Measurements from ENCODE around the gene EYA4. TPM values are rescaled to one million over a fixed set of nuclear protein-coding genes. Genes with fewer than 3 reads are reported as not detected.
"Not testable (repeated sequence)": the region's sequence is repeated elsewhere in the genome, so short reads cannot be mapped to it uniquely, and the experiment has no call there.

EYA4 gene
- total and polyA plus RNA-seq, 10 donors = 0.03 to 2.6 (median 1.3) TPM

DNA sequence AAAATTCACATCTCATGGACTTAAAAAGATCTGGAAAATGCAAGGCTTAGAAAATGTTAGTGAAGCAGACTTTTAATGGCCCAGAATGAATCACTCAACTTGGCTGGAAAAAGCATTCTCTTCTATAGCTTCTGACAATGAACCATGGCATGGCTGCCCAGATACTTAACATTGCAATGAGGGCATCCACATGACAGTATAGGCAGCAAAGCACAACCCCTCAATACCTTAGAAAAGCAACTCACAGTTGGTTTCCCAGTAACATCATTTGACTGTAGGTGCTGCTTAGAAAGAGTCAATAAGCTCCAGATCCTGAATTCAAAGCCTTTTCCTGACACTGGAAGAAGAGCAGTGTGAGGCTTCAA lies 155.8 kb downstream of the EYA4 start:
- H3K27me3 ChIP-seq (replicated peaks in 1 of 7) = no peaks in the 10 kb centered on the region
- TF ChIP-seq POLR2A (IDR thresholded peaks at IDR 0.05) (no peak), POLR2AphosphoS5 (IDR thresholded peaks at IDR 0.05) (no peak)
- TF ChIP-seq, protein P1, sequence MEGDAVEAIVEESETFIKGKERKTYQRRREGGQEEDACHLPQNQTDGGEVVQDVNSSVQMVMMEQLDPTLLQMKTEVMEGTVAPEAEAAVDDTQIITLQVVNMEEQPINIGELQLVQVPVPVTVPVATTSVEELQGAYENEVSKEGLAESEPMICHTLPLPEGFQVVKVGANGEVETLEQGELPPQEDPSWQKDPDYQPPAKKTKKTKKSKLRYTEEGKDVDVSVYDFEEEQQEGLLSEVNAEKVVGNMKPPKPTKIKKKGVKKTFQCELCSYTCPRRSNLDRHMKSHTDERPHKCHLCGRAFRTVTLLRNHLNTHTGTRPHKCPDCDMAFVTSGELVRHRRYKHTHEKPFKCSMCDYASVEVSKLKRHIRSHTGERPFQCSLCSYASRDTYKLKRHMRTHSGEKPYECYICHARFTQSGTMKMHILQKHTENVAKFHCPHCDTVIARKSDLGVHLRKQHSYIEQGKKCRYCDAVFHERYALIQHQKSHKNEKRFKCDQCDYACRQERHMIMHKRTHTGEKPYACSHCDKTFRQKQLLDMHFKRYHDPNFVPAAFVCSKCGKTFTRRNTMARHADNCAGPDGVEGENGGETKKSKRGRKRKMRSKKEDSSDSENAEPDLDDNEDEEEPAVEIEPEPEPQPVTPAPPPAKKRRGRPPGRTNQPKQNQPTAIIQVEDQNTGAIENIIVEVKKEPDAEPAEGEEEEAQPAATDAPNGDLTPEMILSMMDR (IDR thresholded peaks at IDR 0.05 in 8 of 11, conservative IDR thresholded peaks at IDR 0.05 in 3 of 11) = no peak
- intact Hi-C loops (cut with DNase I; ENCODE audit: low total_unique reads) = no loop called here
- no peak for DNase-seq
- H3K4me1 ChIP-seq = no peaks in the 10 kb centered on the region
- no peaks in the 10 kb centered on the region for H3K36me3 ChIP-seq
- no peak overlapping the region for H3K27ac ChIP-seq
- no peaks in the 10 kb centered on the region for H3K9me3 ChIP-seq
- H3K4me3 ChIP-seq = no peak overlapping the region

DNA sequence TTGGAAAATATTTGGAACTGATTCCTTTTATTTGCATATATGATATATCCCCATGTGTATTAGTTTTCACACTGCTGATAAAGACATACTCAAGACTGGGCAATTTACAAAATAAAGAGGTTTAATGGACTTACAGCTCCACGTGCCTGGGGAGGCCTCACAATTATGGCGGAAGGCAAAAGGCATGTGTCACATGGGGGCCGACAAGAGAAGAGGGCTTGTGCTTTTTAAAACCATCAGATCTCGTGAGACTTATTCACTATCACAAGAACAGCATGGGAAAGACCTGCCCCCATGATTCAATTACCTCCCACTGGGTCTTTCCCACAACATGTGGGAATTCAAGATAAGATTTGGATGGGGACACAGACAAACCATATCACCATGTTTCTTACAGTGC lies 156.4 kb downstream of the EYA4 start:
- H3K36me3 ChIP-seq; H3K27me3 ChIP-seq (replicated peaks in 1 of 7); intact Hi-C loops (cut with DNase I; ENCODE audit: low total_unique reads); H3K4me3 ChIP-seq; H3K4me1 ChIP-seq; DNase-seq; H3K27ac ChIP-seq; H3K9me3 ChIP-seq: not testable (repeated sequence)
- WGBS, 5 donors = 71 to 85% (median 74%) methylated on average over 4 of the region's 4 CpGs

DNA sequence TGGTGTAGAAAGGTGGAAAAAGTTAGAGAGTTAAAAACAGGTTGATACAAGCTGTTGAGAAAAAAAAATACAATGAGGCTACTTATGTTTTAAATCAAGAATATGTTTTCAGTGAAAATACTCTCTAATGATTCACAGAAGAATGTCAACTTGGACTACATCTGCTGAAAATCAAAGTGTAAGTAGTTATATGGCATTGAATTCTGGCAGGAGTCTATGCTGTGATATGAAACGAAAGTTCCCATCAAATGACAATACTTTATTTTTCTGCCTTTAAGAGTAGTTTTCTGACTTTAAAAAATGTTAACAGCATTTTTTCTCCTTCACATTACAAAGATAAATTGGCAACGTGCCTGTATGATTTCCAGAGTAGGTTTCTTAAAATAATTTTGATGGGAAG lies 158.3 kb downstream of the EYA4 start:
- TF ChIP-seq, protein P1 (IDR thresholded peaks at IDR 0.05 in 8 of 11, conservative IDR thresholded peaks at IDR 0.05 in 3 of 11) = no peak
- Histone ChIP-seq H3K4me1 (no peaks in the 10 kb centered on the region), H3K27me3 (replicated peaks in 1 of 7) (no peaks in the 10 kb centered on the region), H3K27ac (no peak overlapping the region), H3K36me3 (no peaks in the 10 kb centered on the region), H3K9me3 (no peaks in the 10 kb centered on the region), H3K4me3 (no peak overlapping the region)
- no peak for DNase-seq
- intact Hi-C loops (cut with DNase I; ENCODE audit: low total_unique reads) = no loop called here
- WGBS, 5 donors = 50 to 70% (median 66%) methylated on average over 2 of the region's 2 CpGs

DNA sequence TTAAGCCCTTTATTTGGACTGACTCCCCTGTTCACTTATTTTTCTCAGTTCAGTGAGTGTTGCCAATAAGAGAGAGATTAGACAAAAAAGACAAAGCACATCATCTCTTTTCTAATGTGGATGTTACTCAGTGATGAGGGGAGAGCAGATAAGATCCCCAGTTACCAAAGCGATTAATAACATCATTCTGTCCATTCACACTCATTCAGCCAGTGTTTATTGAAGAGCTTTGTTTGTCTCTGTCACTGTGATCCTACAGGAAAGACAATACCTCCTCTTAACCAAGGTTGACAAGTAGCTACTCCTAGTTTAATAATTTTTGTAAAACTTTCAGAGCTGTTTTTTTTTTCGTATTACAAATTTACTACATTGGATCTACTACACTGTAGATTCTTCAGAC lies 163.0 kb downstream of the EYA4 start:
- WGBS, 5 donors = 82 to 93% (median 86%) methylated on average over 2 of the region's 2 CpGs
- no peak for DNase-seq
- TF ChIP-seq POLR2A (IDR thresholded peaks at IDR 0.05) (no peak), POLR2AphosphoS5 (IDR thresholded peaks at IDR 0.05) (no peak)
- TF ChIP-seq, protein P1 (IDR thresholded peaks at IDR 0.05 in 8 of 11, conservative IDR thresholded peaks at IDR 0.05 in 3 of 11) = no peak
- Histone ChIP-seq H3K27ac (no peak overlapping the region), H3K4me3 (no peak overlapping the region), H3K27me3 (replicated peaks in 1 of 7) (no peaks in the 10 kb centered on the region), H3K9me3 (no peaks in the 10 kb centered on the region), H3K4me1 (no peaks in the 10 kb centered on the region), H3K36me3 (no peaks in the 10 kb centered on the region)
- intact Hi-C loops (cut with DNase I; ENCODE audit: low total_unique reads) = no loop called here

DNA sequence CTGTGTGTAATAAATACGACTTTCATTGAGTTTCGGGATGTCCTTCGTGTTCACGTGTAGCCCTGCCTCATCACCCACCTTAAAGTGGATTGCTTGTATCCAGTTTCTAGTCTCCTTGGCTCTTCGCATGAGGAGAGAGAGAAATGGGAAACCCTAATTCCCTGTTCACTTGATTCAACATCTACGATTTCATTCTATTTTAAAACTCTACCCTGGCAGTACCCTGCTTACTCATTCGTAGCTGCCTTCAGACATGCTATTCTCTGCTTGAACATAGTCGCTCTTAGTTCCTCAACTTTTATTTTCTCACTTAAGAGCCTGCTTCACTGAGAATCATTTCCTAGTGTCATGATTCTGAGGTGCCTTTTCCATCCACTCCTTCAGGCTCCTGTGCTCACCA lies 163.6 kb downstream of the EYA4 start:
- no peaks in the 10 kb centered on the region for H3K27me3 ChIP-seq (replicated peaks in 1 of 7)
- intact Hi-C loops (cut with DNase I; ENCODE audit: low total_unique reads) = no loop called here
- H3K36me3 ChIP-seq = no peaks in the 10 kb centered on the region
- TF ChIP-seq POLR2AphosphoS5 (IDR thresholded peaks at IDR 0.05) = no peak
- TF ChIP-seq, protein P1 (IDR thresholded peaks at IDR 0.05 in 8 of 11, conservative IDR thresholded peaks at IDR 0.05 in 3 of 11) = no peak
- TF ChIP-seq POLR2A (IDR thresholded peaks at IDR 0.05) = no peak
- WGBS, 5 donors = 87 to 91% (median 89%) methylated on average over 8 of the region's 8 CpGs
- H3K4me1 ChIP-seq = no peaks in the 10 kb centered on the region
- DNase-seq = no peak
- H3K4me3 ChIP-seq = no peak overlapping the region
- no peak overlapping the region for H3K27ac ChIP-seq
- H3K9me3 ChIP-seq = no peaks in the 10 kb centered on the region
